ENCODE data around the gene ZSWIM7. TPM values are rescaled to one million over a fixed set of nuclear protein-coding genes. Genes with fewer than 3 reads are reported as not detected.

Gene ZSWIM7
- total RNA-seq, 2 experiments from 2014 or later, result 27.2 to 33.2 TPM

DNA sequence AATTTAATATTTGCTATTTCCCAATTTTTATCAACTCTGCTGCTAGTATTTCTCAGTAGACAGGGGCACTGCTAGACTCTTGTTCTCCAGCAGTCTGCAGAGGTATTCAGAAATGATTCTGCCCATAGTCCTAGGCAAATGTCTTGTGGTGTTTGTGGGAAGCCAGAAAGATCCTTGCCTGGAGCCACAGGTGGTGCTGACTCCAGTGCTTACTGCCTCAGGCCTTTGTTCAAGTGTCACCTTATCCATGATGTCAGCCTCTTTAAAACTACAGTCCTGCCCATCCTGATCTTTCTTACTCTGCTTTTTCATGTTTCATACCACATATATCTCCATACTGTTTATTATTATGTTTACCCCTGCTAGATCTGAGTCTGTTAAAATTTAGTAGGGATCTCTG is 26.5 kb downstream of the ZSWIM7 start:
- BruUV-seq (replicated peaks), result no TSS peak
- no peaks in the 10 kb centered on the region for H3K79me2 ChIP-seq (ENCODE audit: insufficient read depth, low read depth, low read length)

DNA sequence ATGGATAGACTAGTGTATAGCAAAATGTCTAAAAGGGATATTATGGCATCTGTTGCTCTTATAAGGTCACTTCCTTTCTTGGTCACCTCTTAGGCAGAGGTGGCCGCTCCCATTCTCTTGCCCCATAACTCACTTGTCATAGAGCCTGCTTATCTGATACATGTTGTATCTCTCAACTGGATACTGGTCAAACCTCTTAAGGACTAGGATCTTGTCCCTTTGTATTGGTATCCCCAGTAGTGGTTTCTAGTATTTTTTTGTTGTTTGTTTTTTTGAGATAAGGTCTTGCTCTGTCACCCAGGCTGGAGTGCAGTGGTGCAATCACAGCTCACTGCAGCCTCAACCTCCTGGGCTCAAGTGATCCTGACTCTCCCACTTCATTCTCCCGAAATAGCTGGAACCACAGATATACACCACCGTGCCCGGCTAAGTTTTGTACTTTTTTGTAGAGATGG is 27.0 kb downstream of the ZSWIM7 start:
- no TSS peak for BruUV-seq (replicated peaks)
- H2AFZ ChIP-seq (ENCODE audit: low read length), result no peak overlapping the region
- no peak for TF ChIP-seq EZH2phosphoT487 (IDR thresholded peaks at IDR 0.05; ENCODE audit: borderline replicate concordance, low read depth, low read length)
- TF ChIP-seq, protein P1, sequence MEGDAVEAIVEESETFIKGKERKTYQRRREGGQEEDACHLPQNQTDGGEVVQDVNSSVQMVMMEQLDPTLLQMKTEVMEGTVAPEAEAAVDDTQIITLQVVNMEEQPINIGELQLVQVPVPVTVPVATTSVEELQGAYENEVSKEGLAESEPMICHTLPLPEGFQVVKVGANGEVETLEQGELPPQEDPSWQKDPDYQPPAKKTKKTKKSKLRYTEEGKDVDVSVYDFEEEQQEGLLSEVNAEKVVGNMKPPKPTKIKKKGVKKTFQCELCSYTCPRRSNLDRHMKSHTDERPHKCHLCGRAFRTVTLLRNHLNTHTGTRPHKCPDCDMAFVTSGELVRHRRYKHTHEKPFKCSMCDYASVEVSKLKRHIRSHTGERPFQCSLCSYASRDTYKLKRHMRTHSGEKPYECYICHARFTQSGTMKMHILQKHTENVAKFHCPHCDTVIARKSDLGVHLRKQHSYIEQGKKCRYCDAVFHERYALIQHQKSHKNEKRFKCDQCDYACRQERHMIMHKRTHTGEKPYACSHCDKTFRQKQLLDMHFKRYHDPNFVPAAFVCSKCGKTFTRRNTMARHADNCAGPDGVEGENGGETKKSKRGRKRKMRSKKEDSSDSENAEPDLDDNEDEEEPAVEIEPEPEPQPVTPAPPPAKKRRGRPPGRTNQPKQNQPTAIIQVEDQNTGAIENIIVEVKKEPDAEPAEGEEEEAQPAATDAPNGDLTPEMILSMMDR (conservative IDR thresholded peaks at IDR 0.05; ENCODE audit: low read length), result no peak
- H3K79me2 ChIP-seq (ENCODE audit: insufficient read depth, low read depth, low read length), result no peaks in the 10 kb centered on the region
- no peak overlapping the region for H3K27ac ChIP-seq (ENCODE audit: low read depth, low read length, poor library complexity, severe bottlenecking)
- intact Hi-C loops (cut with micrococcal nuclease; ENCODE audit: unreplicated experiment), result no loop called here
- H3K9me2 ChIP-seq (ENCODE audit: insufficient read depth, low read length), result no peaks in the 10 kb centered on the region
- ChIA-PET POLR2A (no interaction called here), CTCF (ENCODE audit: unreplicated experiment) (no interaction called here)
- H3K9me3 ChIP-seq (ENCODE audit: low read length), result no peaks in the 10 kb centered on the region
- H3K4me3 ChIP-seq (ENCODE audit: low read depth, low read length, poor library complexity, severe bottlenecking), result no peak overlapping the region
- peaks cover 8% of the 10 kb centered on the region for H3K36me3 ChIP-seq (ENCODE audit: insufficient read depth, low read length)
- H3K4me2 ChIP-seq (ENCODE audit: low read length), result no peak overlapping the region
- no peaks in the 10 kb centered on the region for H3K4me1 ChIP-seq (ENCODE audit: insufficient read depth, low read length, poor library complexity, severe bottlenecking)
- no peaks in the 10 kb centered on the region for H4K20me1 ChIP-seq (ENCODE audit: insufficient read depth, low read length)
- DNase-seq (ENCODE audit: low spot score), result no peak

More for the DNA sequence above, 26.5 kb downstream of the ZSWIM7 start:
- Histone ChIP-seq H3K27ac (ENCODE audit: low read depth, low read length, poor library complexity, severe bottlenecking) (no peak overlapping the region), H3K9me2 (ENCODE audit: insufficient read depth, low read length) (no peaks in the 10 kb centered on the region), H3K4me2 (ENCODE audit: low read length) (no peak overlapping the region), H4K20me1 (ENCODE audit: insufficient read depth, low read length) (no peaks in the 10 kb centered on the region), H2AFZ (ENCODE audit: low read length) (no peak overlapping the region), H3K4me3 (ENCODE audit: low read depth, low read length, poor library complexity, severe bottlenecking) (no peak overlapping the region), H3K36me3 (ENCODE audit: insufficient read depth, low read length) (peaks cover 13% of the 10 kb centered on the region), H3K4me1 (ENCODE audit: insufficient read depth, low read length, poor library complexity, severe bottlenecking) (no peaks in the 10 kb centered on the region), H3K9me3 (ENCODE audit: low read length) (no peaks in the 10 kb centered on the region)
- POLR2A ChIA-PET, result no interaction called here
- intact Hi-C loops (cut with micrococcal nuclease; ENCODE audit: unreplicated experiment), result no loop called here
- no peak for DNase-seq (ENCODE audit: low spot score)
- CTCF ChIA-PET (ENCODE audit: unreplicated experiment), result no interaction called here
- TF ChIP-seq, protein P1 (conservative IDR thresholded peaks at IDR 0.05; ENCODE audit: low read length), result no peak
- no peak for TF ChIP-seq EZH2phosphoT487 (IDR thresholded peaks at IDR 0.05; ENCODE audit: borderline replicate concordance, low read depth, low read length)

DNA sequence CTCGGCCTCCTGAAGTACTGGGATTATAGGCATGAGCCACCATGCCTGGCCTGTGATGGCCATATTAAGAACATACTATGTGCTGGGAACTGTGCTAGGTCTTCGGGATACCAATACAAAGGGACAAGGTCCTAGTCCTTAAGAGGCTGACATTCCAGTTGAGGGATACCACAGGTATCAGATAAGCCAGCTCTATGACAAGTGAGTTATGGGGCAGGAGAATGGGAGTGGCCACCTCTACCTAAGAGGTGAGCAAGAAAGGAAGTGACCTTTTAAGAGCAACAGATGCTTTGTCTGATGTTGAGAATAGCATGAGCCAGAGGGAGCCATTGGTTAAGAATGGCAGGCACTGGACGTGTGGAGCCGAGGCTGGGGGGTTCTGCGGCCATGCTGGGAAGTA is 27.6 kb downstream of the ZSWIM7 start:
- Histone ChIP-seq H3K4me1 (ENCODE audit: insufficient read depth, low read length, poor library complexity, severe bottlenecking) (no peaks in the 10 kb centered on the region), H3K4me3 (ENCODE audit: low read depth, low read length, poor library complexity, severe bottlenecking) (no peak overlapping the region), H4K20me1 (ENCODE audit: insufficient read depth, low read length) (no peaks in the 10 kb centered on the region), H3K4me2 (ENCODE audit: low read length) (no peak overlapping the region), H3K79me2 (ENCODE audit: insufficient read depth, low read depth, low read length) (no peaks in the 10 kb centered on the region), H3K9me2 (ENCODE audit: insufficient read depth, low read length) (no peaks in the 10 kb centered on the region), H2AFZ (ENCODE audit: low read length) (no peak overlapping the region), H3K36me3 (ENCODE audit: insufficient read depth, low read length) (peaks cover 7% of the 10 kb centered on the region), H3K9me3 (ENCODE audit: low read length) (no peaks in the 10 kb centered on the region), H3K27ac (ENCODE audit: low read depth, low read length, poor library complexity, severe bottlenecking) (no peak overlapping the region)
- ChIA-PET CTCF (ENCODE audit: unreplicated experiment) (no interaction called here), POLR2A (no interaction called here)
- BruUV-seq (replicated peaks), result no TSS peak
- TF ChIP-seq EZH2phosphoT487 (IDR thresholded peaks at IDR 0.05; ENCODE audit: borderline replicate concordance, low read depth, low read length), result no peak
- TF ChIP-seq, protein P1 (conservative IDR thresholded peaks at IDR 0.05; ENCODE audit: low read length), result no peak
- intact Hi-C loops (cut with micrococcal nuclease; ENCODE audit: unreplicated experiment), result no loop called here
- no peak for DNase-seq (ENCODE audit: low spot score)
